HG03103 (cell line): ENCODE measurements around the gene KRT3.
"Not testable (repeated sequence)": the region's sequence is repeated elsewhere in the genome, so short reads cannot be mapped to it uniquely, and the experiment has no call there.

Experiments
- ATAC-seq: cut with Tn5 transposase; IDR thresholded peaks from one replicate; pipeline ENCODE4 v1.9.1; 2021; ENCODE audit warnings: low read depth; ENCODE audit not compliant: unreplicated experiment

The KRT3 gene

DNA sequence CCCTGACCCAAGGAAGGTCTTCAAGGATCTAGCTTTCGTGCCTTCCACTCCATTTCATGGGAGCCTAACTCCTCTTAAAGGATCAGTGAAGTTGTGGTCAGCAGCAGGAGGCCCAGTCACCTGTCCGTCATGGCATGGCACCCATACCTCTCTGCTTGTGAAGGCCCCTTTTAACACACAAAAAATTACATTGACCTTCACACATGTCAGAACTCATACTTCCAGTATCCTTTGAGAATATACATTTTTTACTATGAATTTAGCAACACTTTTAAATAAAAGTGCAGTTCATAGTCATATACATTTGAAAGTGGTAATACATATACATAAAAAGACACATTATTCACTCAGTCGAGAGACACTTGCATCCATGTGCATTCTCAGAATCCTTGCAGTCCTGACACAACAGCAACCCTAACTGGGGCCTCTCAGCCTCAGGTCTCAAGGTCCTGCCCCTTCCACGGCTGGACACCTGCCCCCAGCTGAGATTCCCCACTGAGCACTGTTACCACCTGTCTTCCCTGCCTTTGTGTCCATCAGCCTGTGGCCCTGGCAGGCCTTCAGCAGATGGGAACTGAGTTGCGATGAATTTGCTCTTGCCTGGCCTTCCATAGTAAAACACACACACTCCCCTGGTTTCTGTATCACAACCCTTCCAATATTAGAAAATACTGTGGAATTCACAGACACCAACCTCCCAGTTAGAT, 3.7 kb upstream of the KRT3 start:
- no peak for ATAC-seq

GRCh38 chr12:52798671-52799504, 3.0 kb upstream of the KRT3 start:
- ATAC-seq = no peak

- no peak for ATAC-seq
These were observed 2.2 kb upstream of the KRT3 start for GRCh38 chr12:52798003-52798670.

DNA sequence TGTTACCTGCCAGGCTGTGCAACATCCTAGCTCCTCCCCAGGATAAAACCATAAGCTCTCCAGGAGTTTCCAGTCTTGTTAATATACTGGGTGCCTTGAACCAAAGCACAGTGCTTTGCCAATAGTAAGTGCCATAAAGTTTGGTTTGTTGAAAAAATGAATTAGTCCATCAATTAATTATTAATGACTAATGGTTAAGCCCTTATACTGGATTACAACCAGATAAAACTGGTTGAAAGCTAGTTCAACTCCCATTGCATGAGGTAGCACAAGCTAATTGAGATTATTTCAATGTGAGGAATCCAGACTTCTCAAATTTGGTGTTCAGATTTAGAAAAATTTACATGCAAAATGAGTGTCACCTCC, 1.6 kb upstream of the KRT3 start:
- no peak for ATAC-seq

GRCh38 chr12:52796839-52797528, 1.1 kb upstream of the KRT3 start:
- ATAC-seq = no peak

GRCh38 chr12:52796429-52796794, 495 bp upstream of the KRT3 start:
- ATAC-seq = no peak

DNA sequence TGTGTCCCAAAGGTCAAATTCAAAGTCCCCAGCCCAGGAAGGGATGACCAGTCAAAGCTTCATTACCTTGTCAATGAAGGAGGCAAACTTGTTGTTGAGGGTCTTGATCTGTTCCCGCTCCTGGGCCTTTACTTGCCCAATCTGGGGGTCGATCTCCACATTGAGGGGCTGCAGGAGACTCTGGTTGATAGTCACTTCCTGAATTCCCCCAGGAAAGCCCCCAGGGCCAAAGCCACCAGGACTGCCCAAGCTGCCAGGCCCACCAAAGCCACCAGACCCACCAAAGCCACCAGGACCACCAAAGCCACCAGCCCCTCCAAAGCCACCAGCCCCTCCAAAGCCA, 614 bp downstream of the KRT3 start:
- ATAC-seq = not testable (repeated sequence)

DNA sequence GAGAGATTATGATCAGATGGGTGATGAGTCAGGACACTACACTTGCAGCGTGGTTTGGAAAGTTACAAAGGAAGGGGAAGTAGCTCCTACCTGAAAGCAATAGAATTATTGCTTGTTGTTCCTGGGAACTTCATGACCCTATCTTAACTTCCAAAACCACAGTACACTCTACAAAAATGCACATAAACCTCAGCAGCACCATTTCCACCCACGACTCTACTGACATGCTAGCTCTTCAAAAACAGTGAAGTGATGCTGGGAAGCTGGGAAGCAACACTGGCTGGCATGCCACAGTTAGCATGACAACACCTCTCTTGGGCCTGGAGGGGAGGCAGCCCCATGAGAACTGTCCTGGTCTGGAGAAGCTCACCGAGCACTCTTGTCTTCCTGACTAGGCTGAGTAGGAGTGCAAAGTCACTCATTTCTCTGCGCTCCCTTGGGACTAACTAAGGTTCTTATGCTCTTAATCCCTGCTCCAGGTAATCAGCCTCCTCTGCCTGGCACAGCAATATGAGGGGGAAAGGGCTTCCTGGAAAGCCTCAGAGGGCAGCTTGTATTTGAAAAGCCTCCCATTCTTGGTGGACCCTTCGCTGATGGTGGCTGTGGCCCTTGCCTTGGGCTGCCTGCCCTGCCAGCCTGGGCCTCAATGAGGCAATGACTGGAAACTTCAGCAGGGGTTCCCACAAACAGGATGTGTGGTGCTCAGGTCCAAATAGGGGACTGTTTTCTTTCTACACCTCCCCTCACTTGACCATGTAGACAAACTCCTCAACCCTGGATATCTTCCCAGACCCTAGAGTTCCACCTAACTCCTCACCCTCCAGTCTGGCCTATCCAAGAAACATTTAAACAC, 1.2 kb downstream of the KRT3 start:
- no peak for ATAC-seq

DNA sequence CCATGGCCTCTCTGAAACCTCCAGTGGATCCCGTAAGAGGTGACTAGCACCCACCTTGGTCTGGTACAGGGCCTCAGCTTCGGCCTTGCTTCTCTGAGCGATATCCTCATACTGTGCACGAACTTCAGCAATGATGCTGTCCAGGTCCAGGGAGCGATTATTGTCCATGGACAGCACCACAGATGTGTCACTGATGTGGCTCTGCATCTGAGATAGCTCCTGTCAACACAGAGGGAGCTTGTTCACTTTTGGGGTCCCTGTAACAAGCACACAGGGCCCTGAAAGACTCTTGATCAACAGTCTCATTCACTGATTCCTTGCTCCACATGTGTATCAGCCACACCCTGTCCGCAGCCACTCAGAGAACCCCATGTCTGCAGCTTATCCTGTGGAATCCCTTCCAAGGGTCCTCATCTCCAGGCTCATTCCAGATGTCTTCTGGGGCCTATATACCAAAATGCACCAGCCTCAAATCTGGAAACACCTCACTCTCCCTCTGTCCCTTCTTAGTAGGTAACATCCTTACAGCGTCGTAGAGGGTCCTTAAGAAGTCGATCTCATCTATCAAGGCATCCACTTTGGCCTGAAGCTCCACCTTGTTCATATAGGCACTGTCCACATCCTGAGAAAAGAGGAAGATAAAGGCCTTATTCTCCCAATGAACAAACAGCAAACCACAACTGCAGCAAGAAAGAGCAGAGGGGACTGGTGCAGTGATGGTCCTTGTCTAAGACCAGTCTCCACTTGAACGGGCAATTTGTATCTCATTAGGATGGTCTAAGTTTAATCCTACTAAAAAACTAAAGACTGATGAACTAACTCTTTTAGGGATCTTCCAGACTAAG, 3.5 kb downstream of the KRT3 start:
- no peak for ATAC-seq

GRCh38 chr12:52791271-52792184, 4.4 kb downstream of the KRT3 start:
- ATAC-seq = no peak

DNA sequence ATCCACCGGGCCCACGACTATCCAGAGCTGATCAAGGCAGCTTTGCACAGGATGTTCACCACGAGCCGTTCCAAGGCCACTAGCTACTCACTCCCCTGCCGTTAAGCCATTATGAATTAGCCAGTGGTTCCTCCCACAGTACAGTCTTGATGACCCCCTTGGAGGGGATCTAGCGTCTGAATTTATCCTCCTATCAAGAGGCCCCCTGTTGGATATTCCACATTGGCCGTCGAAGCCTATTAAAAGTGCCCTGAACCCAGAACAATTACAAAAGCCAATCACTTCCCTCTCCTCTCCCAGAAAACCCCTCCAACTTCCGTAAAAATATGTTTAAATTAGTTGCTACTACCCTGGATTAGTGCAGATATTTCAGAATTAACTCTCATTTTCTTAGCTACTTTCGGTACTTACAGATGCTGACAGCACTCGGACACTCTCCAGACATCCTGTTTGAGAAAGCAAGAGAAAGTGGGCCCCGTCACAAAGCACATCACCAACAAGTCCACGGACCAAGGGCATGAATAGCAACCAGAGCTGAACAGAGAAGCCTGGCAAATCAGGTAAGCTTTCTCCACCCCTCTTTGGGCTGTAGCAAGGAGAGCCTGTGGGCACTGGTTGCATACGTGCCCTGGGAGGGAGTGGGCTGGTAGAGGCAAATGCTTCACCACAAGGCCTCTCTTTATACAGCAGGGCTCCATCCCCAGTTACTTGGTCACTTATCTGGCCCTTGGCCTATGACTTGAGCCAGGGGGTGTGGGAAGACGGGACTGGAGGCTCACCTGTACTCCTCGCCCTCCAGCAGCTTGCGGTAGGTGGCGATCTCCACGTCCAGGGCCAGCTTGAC, 5.3 kb downstream of the KRT3 start:
- no peak for ATAC-seq

DNA sequence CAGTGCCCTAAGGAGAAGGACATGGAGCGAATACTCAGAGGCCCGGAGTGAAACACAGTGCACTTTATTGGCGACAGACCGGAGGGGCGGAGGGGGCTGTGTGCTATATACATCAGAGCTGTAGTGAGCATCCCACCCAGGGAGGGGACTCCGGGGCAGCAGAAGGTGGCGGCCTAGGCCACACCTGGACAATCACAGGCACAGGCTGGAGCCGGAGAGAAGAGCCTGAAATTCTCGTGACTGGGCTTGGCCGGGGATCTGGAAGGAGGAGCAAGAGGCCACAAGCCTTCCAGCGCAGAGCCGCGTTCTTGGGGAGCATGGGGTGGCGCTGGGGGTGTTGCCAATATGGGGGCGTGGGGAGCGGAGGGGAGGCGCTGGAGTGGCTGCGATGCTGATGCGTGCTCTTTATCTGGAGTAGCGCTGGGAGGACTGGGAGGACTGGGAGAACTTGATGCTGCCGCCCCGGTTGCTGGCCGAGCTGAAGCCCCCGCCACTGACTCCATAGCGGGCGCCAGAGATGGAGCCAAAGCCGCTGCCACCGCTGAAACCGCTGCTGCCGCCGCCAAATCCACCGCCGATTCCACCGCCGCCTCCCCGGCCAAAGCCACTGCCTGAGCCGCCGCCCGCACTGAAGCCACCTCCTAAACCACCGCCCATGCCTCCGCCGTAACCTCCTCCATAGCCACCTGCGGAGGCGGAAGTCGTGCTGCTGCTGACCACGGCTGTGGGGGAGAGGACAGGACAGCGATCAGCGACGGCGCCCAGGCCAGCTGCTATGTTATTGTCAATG, 6.1 kb downstream of the KRT3 start:
- ATAC-seq = no peak

DNA sequence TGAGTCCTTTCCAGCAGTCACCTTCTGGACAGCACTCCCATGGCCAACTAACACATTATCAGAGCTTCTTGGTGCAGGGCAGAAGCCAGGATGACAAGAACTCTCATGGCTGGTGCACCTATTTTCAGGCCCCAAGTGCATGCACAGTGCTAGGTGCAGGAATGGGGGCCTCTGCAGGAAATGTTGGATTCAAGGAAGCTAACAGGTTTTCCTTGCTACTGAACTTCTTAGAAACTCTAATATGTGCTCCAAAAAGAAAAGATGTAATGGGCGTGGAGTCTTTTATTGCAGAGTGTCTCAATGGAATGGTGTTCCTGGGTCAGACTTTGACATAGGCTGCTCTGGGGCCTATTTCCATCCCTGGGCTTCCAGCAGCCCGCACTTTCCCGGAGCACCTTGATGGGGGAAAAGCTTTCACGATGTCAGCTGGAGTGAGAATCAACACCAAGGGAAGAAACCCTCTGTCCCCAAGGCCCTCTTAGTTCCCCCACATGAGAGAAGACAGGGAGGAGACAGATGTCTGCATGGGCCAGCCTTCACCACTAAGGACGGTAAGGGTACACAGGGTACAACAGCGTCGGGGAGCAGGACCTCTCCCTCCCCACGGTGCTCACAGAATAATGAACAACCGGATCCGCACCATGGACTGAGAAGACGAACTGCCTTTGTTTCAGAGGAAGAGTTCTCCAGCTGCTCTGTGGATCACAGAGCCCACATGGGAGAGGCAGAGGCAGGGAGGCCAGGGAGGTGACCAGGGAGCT, 6.9 kb downstream of the KRT3 start:
- no peak for ATAC-seq

- no peak for ATAC-seq
These were observed 7.6 kb downstream of the KRT3 start for GRCh38 chr12:52788192-52788875.
